ENCODE measurements around the gene P2RY13. TPM values are rescaled to one million over a fixed set of nuclear protein-coding genes. Genes with fewer than 3 reads are reported as not detected.
A peak's percentile ranks its signal among the peaks of the same experiment; 100 is the strongest.

The P2RY13 gene
- total RNA-seq, 1 donor from 2014 or later: not detected

DNA sequence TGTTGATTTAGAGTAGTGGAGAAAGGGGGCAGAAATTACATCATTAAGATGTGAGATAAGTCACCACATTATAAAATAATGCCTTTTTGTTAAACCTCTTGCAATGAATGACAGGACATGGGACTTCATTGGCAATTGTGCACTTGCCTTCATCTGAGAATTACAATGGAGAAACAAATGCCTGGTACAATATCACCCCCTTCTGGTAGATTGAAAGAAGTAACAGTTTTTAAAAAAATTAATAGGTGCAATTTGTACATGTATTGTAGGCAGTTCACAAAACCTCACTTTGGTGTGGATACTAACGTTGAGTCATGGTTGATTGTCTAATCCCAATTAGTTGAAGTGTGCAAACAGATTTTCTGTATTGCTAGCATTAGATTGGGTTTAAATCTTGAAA is 46.4 kb downstream of the P2RY13 start:
- peaks cover 14% of the 10 kb centered on the region for H3K4me1 Mint-ChIP-seq (ENCODE audit: low read depth)
- H3K27ac Mint-ChIP-seq: no peak overlapping the region
- no peaks in the 10 kb centered on the region for H3K27me3 Mint-ChIP-seq
- DNase-seq (ENCODE audit: low spot score, unreplicated experiment): no peak
- no peaks in the 10 kb centered on the region for H3K9me3 Mint-ChIP-seq (ENCODE audit: low read depth)
- H3K36me3 Mint-ChIP-seq (ENCODE audit: insufficient read depth): no peaks in the 10 kb centered on the region
- no peak overlapping the region for H3K4me3 Mint-ChIP-seq (ENCODE audit: low read depth)
- TF ChIP-seq, protein P1, sequence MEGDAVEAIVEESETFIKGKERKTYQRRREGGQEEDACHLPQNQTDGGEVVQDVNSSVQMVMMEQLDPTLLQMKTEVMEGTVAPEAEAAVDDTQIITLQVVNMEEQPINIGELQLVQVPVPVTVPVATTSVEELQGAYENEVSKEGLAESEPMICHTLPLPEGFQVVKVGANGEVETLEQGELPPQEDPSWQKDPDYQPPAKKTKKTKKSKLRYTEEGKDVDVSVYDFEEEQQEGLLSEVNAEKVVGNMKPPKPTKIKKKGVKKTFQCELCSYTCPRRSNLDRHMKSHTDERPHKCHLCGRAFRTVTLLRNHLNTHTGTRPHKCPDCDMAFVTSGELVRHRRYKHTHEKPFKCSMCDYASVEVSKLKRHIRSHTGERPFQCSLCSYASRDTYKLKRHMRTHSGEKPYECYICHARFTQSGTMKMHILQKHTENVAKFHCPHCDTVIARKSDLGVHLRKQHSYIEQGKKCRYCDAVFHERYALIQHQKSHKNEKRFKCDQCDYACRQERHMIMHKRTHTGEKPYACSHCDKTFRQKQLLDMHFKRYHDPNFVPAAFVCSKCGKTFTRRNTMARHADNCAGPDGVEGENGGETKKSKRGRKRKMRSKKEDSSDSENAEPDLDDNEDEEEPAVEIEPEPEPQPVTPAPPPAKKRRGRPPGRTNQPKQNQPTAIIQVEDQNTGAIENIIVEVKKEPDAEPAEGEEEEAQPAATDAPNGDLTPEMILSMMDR (IDR thresholded peaks at IDR 0.05; ENCODE audit: unreplicated experiment): peak; percentile 78

DNA sequence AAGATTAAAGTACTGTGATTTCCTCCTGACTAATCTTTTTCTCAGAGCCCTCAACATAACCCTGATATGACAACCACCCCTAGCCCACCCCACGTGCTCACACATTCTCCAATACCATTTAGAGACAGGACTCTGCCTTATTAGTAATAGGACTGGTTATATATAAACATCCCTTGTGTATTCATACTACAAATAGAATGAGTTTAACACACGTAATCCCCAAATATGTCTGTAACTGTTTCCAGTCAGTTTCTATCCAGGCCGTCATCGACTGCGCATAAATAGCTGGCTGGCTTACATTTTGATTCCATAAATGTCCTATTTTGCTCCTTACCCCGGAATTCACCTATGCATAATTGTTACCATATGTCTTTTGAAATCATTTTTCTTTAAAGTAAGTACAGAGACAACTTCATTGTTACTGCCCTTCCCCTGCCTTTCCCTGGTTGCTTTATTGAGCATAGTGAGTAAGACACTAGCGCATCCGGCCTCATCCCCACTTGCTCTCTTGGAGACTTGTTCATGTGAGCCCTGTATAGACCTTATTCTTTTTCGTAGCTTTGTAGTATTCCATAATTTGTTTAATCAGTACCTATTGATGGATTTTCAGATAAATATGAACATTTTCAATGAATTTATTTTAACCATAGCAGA is 47.6 kb downstream of the P2RY13 start:
- TF ChIP-seq, protein P1 (IDR thresholded peaks at IDR 0.05; ENCODE audit: unreplicated experiment): no peak
- Mint-ChIP-seq H3K27me3 (no peaks in the 10 kb centered on the region), H3K36me3 (ENCODE audit: insufficient read depth) (no peaks in the 10 kb centered on the region), H3K9me3 (ENCODE audit: low read depth) (no peaks in the 10 kb centered on the region), H3K27ac (no peak overlapping the region), H3K4me3 (ENCODE audit: low read depth) (no peak overlapping the region), H3K4me1 (ENCODE audit: low read depth) (peaks cover 14% of the 10 kb centered on the region)
- DNase-seq (ENCODE audit: low spot score, unreplicated experiment): no peak

DNA sequence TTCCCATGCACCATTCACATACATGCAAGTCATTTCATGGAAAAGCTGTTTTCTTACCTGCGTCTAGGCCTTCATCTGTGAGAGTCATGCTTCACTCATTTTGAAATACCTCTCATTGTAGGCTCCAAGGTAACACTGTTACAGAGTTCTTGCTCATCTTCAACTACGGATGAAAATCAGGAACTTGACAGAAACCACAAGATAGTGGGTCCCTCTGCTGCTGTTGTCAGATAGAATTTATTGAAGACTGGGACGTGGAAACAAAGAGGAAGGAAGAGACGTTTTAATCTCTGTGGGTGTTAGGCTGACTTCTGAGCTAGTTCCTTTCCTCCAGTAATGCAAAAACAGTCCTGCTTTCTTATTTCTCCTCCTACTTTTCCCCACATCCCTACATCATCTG is 51.1 kb downstream of the P2RY13 start, which contains the start of gene P2RY14:
Gene P2RY14 (minus strand): TSS at position 313 of the 400 bp plus-strand sequence. CDS start 64,226 bp downstream, outside the sequence.
- Mint-ChIP-seq H3K4me3 (ENCODE audit: low read depth) (no peak within 1 kb of the TSS), H3K27ac (no peak within 1 kb of the TSS), H3K27me3 (no peaks in the 10 kb centered on the region), H3K9me3 (ENCODE audit: low read depth) (no peaks in the 10 kb centered on the region), H3K36me3 (ENCODE audit: insufficient read depth) (no peaks in the 10 kb centered on the region), H3K4me1 (ENCODE audit: low read depth) (peaks cover 2% of the 10 kb centered on the region)
- DNase-seq (ENCODE audit: low spot score, unreplicated experiment): no peak
- TF ChIP-seq, protein P1 (IDR thresholded peaks at IDR 0.05; ENCODE audit: unreplicated experiment): no peak

DNA sequence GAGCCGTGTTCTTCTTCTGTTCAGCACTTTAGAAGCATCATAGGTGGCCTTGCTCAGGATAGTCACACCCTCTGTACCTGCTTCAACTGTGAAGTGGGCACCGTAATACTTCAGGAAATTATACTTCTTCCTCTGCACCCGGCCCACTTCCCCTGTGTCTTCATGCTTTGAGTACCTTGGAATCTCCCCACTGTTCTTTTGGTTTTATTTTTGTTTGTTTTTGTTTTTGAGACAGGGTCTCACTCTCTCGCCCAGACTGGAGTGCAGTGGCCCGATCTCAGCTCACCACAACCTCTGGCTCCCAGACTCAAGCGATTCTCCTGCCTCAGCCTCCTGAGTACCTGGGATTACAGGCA is 52.7 kb downstream of the P2RY13 start:
- Mint-ChIP-seq H3K4me3 (ENCODE audit: low read depth) (no peak overlapping the region), H3K36me3 (ENCODE audit: insufficient read depth) (no peaks in the 10 kb centered on the region), H3K27ac (no peak overlapping the region), H3K9me3 (ENCODE audit: low read depth) (no peaks in the 10 kb centered on the region), H3K27me3 (no peaks in the 10 kb centered on the region), H3K4me1 (ENCODE audit: low read depth) (no peaks in the 10 kb centered on the region)
- DNase-seq (ENCODE audit: low spot score, unreplicated experiment): no peak
- TF ChIP-seq, protein P1 (IDR thresholded peaks at IDR 0.05; ENCODE audit: unreplicated experiment): no peak

Other genes starting within 250 kb of the P2RY13 start
- 8.9 and 10.8 TPM in 2 replicates for gene MED12L, start 243.9 kb downstream of the P2RY13 start, total RNA-seq
- not detected in 2 replicates for gene GPR171, start 126.3 kb downstream of the P2RY13 start, total RNA-seq
- gene P2RY14, start 51.0 kb downstream of the P2RY13 start, total RNA-seq: not detected in 2 replicates
- gene GPR87, start 12.7 kb downstream of the P2RY13 start, total RNA-seq: 0.18 TPM in 1 of 2 replicates, not detected in the other
- gene P2RY12, start 55.2 kb upstream of the P2RY13 start, total RNA-seq: not detected in 2 replicates
- gene IGSF10, start 131.5 kb upstream of the P2RY13 start, total RNA-seq: 1.6 and 1.8 TPM in 2 replicates

Data from progenitor cell of endocrine pancreas (in vitro differentiated cells).